ENCODE measurements around the gene SH3BP4.

Gene SH3BP4

DNA sequence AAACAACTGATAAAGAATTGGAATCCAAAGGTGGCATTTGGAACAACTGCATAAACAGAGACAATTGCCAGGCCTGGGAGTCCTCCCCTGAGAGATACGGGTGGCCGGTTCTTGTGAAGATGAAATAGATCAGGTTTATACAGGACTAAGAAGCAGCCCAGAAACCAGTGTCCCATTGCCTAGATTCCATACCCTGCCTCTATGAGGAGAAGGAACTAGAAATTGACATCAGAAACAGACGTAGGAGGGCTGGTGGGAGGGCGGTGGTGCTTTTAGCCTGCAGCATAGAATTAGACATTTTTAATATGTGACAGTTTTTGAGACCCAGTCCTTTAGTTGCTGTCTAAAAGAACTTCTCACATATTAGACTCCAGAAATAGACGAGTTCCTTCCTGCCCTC lies 11.8 kb upstream of the SH3BP4 start:
- Histone ChIP-seq H3K4me3 (ENCODE audit: low read depth, low read length) (no peak overlapping the region), H3K9me3 (no peaks in the 10 kb centered on the region; the same call in 1 of the 2 replicates), H3K4me1 (no peaks in the 10 kb centered on the region; the same call in 1 of the 2 replicates), H3K36me3 (no peaks in the 10 kb centered on the region), H3K27me3 (no peaks in the 10 kb centered on the region)
- DNase-seq = no peak
- TF ChIP-seq, protein P1, sequence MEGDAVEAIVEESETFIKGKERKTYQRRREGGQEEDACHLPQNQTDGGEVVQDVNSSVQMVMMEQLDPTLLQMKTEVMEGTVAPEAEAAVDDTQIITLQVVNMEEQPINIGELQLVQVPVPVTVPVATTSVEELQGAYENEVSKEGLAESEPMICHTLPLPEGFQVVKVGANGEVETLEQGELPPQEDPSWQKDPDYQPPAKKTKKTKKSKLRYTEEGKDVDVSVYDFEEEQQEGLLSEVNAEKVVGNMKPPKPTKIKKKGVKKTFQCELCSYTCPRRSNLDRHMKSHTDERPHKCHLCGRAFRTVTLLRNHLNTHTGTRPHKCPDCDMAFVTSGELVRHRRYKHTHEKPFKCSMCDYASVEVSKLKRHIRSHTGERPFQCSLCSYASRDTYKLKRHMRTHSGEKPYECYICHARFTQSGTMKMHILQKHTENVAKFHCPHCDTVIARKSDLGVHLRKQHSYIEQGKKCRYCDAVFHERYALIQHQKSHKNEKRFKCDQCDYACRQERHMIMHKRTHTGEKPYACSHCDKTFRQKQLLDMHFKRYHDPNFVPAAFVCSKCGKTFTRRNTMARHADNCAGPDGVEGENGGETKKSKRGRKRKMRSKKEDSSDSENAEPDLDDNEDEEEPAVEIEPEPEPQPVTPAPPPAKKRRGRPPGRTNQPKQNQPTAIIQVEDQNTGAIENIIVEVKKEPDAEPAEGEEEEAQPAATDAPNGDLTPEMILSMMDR (IDR thresholded peaks at IDR 0.05; ENCODE audit: low read depth, low read length) = no peak

DNA sequence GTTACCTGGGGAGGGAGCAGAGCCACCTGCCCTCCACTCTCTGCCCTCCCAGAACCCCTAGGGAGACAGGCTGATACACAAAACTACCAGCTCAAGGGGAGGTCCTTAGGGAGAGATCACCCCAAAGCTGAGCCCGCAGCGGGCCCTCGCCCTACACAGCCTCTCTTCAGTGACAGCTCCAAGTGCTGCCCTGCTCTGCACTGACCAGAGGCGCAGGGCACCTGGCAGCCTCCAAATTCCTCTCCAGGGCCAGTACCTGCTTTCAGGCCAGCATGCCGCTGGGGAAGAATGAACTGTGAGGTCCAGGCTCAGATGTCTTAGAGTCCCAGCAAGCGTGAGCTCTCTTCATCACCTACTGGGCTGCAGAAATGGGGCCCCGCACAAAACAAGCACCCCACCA lies 11.3 kb upstream of the SH3BP4 start:
- H3K4me3 ChIP-seq (ENCODE audit: low read depth, low read length) = no peak overlapping the region
- H3K4me1 ChIP-seq = no peaks in the 10 kb centered on the region; the same call in 1 of the 2 replicates
- H3K27me3 ChIP-seq = no peaks in the 10 kb centered on the region
- TF ChIP-seq, protein P1 (IDR thresholded peaks at IDR 0.05; ENCODE audit: low read depth, low read length) = no peak
- DNase-seq = no peak
- H3K36me3 ChIP-seq = no peaks in the 10 kb centered on the region
- no peaks in the 10 kb centered on the region; the same call in 1 of the 2 replicates for H3K9me3 ChIP-seq

DNA sequence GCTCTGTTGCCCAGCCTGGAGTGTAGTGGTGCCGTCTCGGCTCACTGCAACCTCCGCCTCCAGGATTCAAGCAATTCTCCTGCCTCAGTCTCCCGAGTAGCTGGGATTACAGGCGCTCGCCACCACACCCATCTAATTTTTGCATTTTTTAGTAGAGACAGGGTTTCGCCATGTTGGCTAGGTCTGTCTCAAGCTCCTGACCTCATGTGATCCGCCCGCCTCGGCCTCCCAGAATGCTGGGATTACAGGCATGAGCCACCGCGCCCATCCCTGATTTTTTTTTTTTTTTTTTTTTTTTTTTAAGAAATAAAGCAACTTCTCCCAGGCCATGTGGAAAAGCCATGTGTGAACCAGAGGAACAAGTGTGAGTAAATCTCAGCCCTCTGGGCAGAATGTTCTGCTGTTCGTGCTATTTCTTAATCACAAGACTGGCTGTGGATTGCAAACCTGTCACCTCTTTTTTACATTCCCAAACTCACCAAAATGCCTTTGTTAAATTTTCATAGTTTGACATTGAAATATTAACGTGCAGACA lies 6.4 kb upstream of the SH3BP4 start:
- TF ChIP-seq, protein P1 (IDR thresholded peaks at IDR 0.05; ENCODE audit: low read depth, low read length) = no peak
- Histone ChIP-seq H3K4me1 (no peaks in the 10 kb centered on the region; the same call in 1 of the 2 replicates), H3K27me3 (no peaks in the 10 kb centered on the region), H3K9me3 (no peaks in the 10 kb centered on the region; the same call in 1 of the 2 replicates), H3K36me3 (no peaks in the 10 kb centered on the region), H3K4me3 (ENCODE audit: low read depth, low read length) (no peak overlapping the region)
- DNase-seq = no peak

DNA sequence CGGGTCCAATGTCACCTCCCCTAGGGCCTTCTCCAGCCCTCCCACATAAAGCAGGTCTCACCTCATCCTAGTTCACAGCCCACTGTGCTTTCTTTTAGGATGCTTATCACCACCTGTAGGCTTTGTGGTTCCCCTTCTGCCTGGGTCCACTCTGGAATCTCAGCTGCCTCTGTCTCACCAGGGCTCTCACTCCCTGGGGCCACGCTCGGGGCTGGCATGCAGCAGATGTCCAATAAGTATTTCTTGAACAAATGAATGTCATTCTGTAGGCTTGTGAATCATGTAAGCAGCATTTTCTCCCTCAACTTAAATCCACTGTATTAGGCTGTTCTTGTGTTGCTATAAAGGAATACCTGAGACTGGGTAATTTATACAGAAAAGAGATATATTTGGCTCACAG lies 4.3 kb upstream of the SH3BP4 start:
- Histone ChIP-seq H3K36me3 (no peaks in the 10 kb centered on the region), H3K4me1 (no peaks in the 10 kb centered on the region)
- DNase-seq = no peak

DNA sequence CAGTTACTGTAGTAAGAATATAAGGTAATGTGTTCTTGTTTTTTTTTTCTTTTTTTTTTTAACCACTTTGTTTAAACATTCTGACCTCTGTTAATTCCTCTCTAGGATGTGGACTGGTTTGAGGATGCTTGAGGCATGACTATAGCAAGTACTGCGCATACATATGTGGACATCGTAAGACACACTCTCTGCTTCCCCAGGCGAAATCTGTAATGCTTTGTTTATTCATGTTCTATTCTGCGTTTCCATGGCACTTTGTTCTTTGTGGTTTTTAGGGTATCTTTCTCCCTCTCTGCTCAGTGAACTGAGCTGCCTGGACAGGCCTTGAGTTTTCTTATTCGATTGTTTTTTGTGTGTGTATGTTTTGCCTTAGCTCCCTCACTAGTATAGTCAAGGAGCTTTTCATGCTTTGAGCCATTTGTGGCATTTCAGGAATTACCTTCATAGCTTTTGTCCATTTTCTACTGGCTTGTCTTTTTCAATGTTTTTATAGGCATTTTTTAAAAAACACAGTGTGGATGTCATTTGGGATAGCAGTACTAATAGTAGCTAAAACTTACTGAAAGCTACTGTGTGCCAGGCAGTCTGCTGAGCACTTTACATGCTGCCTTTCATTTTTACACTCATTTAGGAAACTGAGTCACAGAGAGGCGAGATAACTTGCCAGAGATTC lies 1.9 kb upstream of the SH3BP4 start:
- no peaks in the 10 kb centered on the region for H3K9me3 ChIP-seq
- H3K27me3 ChIP-seq = no peaks in the 10 kb centered on the region
- TF ChIP-seq, protein P1 (IDR thresholded peaks at IDR 0.05; ENCODE audit: low read depth, low read length) = no peak
- peaks cover 14% of the 10 kb centered on the region for H3K4me1 ChIP-seq
- H3K36me3 ChIP-seq = no peaks in the 10 kb centered on the region
- no peak for DNase-seq
- no peak overlapping the region for H3K4me3 ChIP-seq (ENCODE audit: low read depth, low read length)

More for the DNA sequence above, 4.3 kb upstream of the SH3BP4 start:
- TF ChIP-seq, protein P1 (IDR thresholded peaks at IDR 0.05; ENCODE audit: low read depth, low read length) = no peak
- H3K9me3 ChIP-seq = no peaks in the 10 kb centered on the region
- no peak overlapping the region for H3K4me3 ChIP-seq (ENCODE audit: low read depth, low read length)
- no peaks in the 10 kb centered on the region for H3K27me3 ChIP-seq

DNA sequence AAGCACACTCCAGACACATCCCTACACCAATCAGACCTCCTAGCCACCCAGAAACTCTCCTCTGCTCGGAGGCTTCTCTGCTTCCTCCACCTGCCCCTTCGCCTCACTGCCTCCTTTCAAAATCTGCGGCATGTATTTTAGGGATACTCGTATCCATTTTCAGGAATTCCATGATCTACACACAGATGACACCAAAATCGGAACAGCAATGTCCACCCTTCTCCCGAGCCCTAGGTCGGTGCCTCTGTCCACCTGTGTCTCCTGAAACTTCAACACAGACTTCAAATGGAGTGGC lies 1.4 kb upstream of the SH3BP4 start:
- Histone ChIP-seq H3K4me1 (peaks cover 14% of the 10 kb centered on the region), H3K36me3 (no peaks in the 10 kb centered on the region), H3K27me3 (no peaks in the 10 kb centered on the region), H3K9me3 (no peaks in the 10 kb centered on the region), H3K4me3 (ENCODE audit: low read depth, low read length) (no peak overlapping the region)
- TF ChIP-seq, protein P1 (IDR thresholded peaks at IDR 0.05; ENCODE audit: low read depth, low read length) = no peak
- DNase-seq = no peak
